GM19467 (cell line): ENCODE data around the gene ACAP2.
A peak's percentile ranks its signal among the peaks of the same experiment; 100 is the strongest.
"Not testable (repeated sequence)": the region's sequence is repeated elsewhere in the genome, so short reads cannot be mapped to it uniquely, and the experiment has no call there.

Source experiments
- ATAC-seq: cut with Tn5 transposase; IDR thresholded peaks from one replicate; pipeline ENCODE4 v1.9.1; 2021; ENCODE audit warnings: mild to moderate bottlenecking, moderate library complexity; ENCODE audit not compliant: unreplicated experiment

The ACAP2 gene

GRCh38 chr3:195297446-195297845 is 145.4 kb downstream of the ACAP2 start:
- ATAC-seq, result peak; percentile 53

- ATAC-seq, result no peak
Observed at GRCh38 chr3:195296662-195297061, 146.2 kb downstream of the ACAP2 start.

GRCh38 chr3:195291121-195291520 is 151.7 kb downstream of the ACAP2 start:
- no peak for ATAC-seq

- not testable (repeated sequence) for ATAC-seq
Observed at GRCh38 chr3:195290643-195291042, 152.2 kb downstream of the ACAP2 start.

DNA sequence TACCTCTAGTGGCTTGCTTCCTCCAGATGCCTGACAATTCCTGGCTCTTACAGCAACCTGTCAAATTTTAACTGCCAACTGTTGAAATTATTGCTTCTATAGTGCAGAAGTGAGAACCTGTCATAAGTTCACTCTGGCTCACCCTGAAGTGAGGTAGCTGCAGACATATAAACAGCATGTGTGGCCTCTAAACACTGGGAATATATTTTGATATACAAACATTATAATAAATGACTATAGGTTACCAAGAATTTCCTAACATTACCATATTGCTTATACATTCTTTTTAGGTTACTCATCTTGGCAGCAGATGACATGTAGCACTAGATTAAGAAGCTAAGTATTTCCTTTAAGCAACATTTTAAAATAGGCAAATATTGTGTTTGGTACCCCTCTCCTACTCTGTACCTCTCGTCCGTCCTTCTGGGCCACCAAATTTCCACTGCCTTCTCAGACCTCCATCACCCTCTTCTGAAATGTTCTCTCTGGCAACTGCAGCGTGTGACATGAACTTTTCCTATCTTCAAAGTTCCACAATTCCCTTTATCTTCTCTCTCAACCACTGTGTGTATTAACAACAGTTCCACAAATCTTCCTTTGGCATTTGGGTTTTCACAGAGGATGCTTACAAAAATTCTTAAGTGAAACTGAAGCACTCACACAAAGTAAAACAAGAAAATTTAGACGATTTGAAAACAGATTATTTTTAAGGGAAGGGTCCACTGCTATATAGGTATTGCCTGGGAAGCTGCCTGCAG is 156.5 kb downstream of the ACAP2 start:
- no peak for ATAC-seq

- no peak for ATAC-seq
Observed at GRCh38 chr3:195285372-195285771, 157.4 kb downstream of the ACAP2 start.

DNA sequence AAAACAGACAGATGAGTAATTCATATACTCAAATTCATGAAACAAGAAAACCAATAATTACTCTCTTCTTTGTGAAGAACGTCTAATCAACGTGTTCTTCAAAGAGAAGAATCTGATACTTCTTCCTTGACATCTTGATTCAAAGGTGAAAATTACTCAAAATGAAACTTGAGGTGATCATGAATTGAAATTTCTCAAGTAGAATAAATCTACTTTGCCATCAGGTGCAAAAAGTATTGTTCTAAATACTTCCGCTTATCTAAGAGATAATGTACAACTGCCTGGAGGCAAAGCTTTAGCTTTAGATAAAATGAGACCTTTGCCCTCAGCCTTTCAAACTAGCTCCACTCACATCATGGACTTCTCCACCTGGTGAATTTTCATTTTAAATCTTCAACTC is 158.0 kb downstream of the ACAP2 start:
- ATAC-seq, result no peak

GRCh38 chr3:195282961-195283360 is 159.9 kb downstream of the ACAP2 start:
- no peak for ATAC-seq

- ATAC-seq, result no peak
Observed at GRCh38 chr3:195274259-195274966, 168.4 kb downstream of the ACAP2 start.

GRCh38 chr3:195271410-195272243 is 171.2 kb downstream of the ACAP2 start:
- peak; percentile 63 for ATAC-seq

GRCh38 chr3:195270817-195271409 is 171.9 kb downstream of the ACAP2 start, which contains the start of gene XXYLT1:
Gene XXYLT1 (minus strand): TSS chr3:195271159. CDS start chr3:195271058, 101 bp downstream.
- peak; percentile 80 for ATAC-seq

GRCh38 chr3:195270079-195270816 is 172.6 kb downstream of the ACAP2 start:
- peak; percentile 15 for ATAC-seq

- no peak for ATAC-seq
Observed at GRCh38 chr3:195269375-195270078, 173.3 kb downstream of the ACAP2 start.

- no peak for ATAC-seq
Observed at GRCh38 chr3:195268576-195269309, 174.1 kb downstream of the ACAP2 start.

- no peak for ATAC-seq
Observed at GRCh38 chr3:195267096-195267495, 175.7 kb downstream of the ACAP2 start.

DNA sequence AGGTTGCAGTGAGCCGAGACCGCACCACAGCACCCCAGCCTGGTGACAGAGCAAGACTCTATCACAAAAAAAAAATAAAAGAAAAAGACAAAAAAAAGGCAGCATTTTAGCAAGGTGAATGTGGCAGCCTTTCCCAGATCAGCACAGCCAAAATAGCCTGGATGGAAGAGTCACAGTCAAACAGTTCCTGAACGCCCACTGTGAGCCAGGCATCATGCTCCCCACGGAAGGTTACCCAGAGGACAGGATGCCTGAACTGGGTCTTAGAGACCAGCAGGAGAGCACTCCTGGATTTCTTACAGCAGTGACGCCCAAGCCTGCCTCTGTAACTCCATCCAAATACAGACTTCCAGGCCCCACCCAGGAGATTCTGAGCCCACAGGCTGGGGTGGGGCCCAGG is 176.4 kb downstream of the ACAP2 start:
- no peak for ATAC-seq

GRCh38 chr3:195265363-195265976 is 177.3 kb downstream of the ACAP2 start:
- ATAC-seq, result no peak

DNA sequence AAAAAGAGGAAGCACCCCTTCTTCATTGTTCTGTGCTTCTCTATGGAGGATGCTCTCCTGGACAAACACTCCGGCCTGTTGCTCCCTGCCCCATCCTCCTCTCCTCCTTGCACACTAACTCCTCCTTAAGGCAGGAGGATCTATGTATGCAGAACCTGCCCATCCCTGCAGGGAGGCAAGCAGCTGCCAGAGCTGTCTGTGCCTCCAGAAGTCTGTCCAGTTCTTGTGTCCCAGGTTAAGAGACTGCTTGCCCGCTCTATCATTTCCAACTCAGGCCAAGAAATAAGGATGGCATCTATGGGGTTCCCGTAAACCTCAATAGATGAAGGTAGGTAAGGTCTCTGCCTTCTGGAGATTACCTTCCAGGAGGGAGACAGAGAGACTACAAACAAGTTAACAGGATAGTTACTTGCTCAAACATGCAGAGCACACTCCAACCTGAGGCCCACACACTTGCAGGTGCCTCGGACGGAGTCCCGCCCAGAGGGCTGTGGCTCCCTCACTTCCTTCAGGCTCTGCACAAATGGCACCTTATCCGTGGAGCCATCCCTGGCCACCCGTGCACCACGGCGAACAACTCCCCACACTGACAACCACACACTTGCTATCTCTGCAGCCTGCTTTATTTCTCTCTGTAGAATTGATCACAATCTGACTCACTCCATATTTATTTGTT is 178.8 kb downstream of the ACAP2 start:
- ATAC-seq, result no peak
